CD4-positive, alpha-beta T cell (primary cell): ENCODE data around the gene NCK2. TPM values are rescaled to one million over a fixed set of nuclear protein-coding genes. Genes with fewer than 3 reads are reported as not detected.

ENCODE experiments used
- ATAC-seq: fragments of 200-7000 bp; cut with Tn5 transposase; one replicate; pipeline ENCODE4 v1.10.0; 2022; ENCODE audit warnings: mild to moderate bottlenecking; ENCODE audit not compliant: poor library complexity
- CTCF ChIA-PET: fragments of 350-600 bp; sonication (Branson Sonifier 250); formaldehyde crosslinking; loops from one replicate; lab custom pipeline; 2021; ENCODE audit warnings: antibody characterized with exemption, inconsistent platforms; lab: Charles Lee
- POLR2A ChIA-PET: fragments of 350-600 bp; sonication (Branson Sonifier 250); formaldehyde crosslinking; loops from one replicate; lab custom pipeline; 2021; ENCODE audit warnings: antibody characterized with exemption, inconsistent platforms; lab: Charles Lee
- DNase-seq, 14 experiments: peaks; one replicate each; pipeline ENCODE4 v3.0.0-alpha.2; 2013 to 2020; ENCODE audit warnings: mixed read lengths in 2 of 14
- H3K27ac ChIP-seq, 2 donors: one replicate each; pipeline versions ENCODE4 v1.5.1 to v1.7.0; 2013; ENCODE audit warnings: low read length in 2 of 2, low read depth in 1 of 2, mild to moderate bottlenecking in 1 of 2
- H3K27me3 ChIP-seq, 2 experiments: 1 replicate in 1 of 2; 2 replicates in 1 of 2; pipeline versions ENCODE4 v1.6.1 to v1.7.0; 2013; ENCODE audit warnings: low read length in 2 of 2, control low read depth in 1 of 2, mild to moderate bottlenecking in 1 of 2, moderate library complexity in 1 of 2; ENCODE audit not compliant: insufficient read depth in 2 of 2, control insufficient read depth in 1 of 2
- H3K36me3 ChIP-seq: one replicate; pipeline ENCODE4 v1.6.1; 2013; ENCODE audit warnings: low read length, control low read depth; ENCODE audit not compliant: insufficient read depth
- H3K4me1 ChIP-seq: one replicate; pipeline ENCODE4 v1.6.1; 2013; ENCODE audit warnings: low read length, control low read depth; ENCODE audit not compliant: insufficient read depth
- H3K4me3 ChIP-seq: one replicate; pipeline ENCODE4 v1.5.1; 2013; ENCODE audit warnings: mild to moderate bottlenecking, low read length, moderate library complexity
- H3K9me3 ChIP-seq, 2 experiments: 1 replicate in 1 of 2; 2 replicates in 1 of 2; pipeline versions ENCODE4 v1.6.1 to v1.7.0; 2013; ENCODE audit warnings: low read length in 2 of 2, mild to moderate bottlenecking in 2 of 2, control low read depth in 1 of 2, moderate library complexity in 1 of 2; ENCODE audit not compliant: control insufficient read depth in 1 of 2, insufficient read depth in 1 of 2
- H3K27ac Mint-ChIP-seq: one replicate; pipeline ENCODE4 v1.8.0; 2020; ENCODE audit warnings: mixed read lengths
- H3K27me3 Mint-ChIP-seq: one replicate; pipeline ENCODE4 v1.8.0; 2021; ENCODE audit warnings: mixed read lengths
- H3K36me3 Mint-ChIP-seq: one replicate; pipeline ENCODE4 v1.8.0; 2021; ENCODE audit warnings: low read depth, mixed read lengths
- H3K4me1 Mint-ChIP-seq: one replicate; pipeline ENCODE4 v1.8.0; 2021; ENCODE audit warnings: low read depth, mixed read lengths
- H3K4me3 Mint-ChIP-seq: one replicate; pipeline ENCODE4 v1.8.0; 2020; ENCODE audit warnings: mild to moderate bottlenecking, mixed read lengths
- H3K9me3 Mint-ChIP-seq: one replicate; pipeline ENCODE4 v1.8.0; 2020; ENCODE audit warnings: mixed read lengths
- CTCF ChIP-seq: fragments of 200-600 bp; IDR thresholded peaks from one replicate; pipeline ENCODE4 v1.8.0; 2022; ENCODE audit warnings: antibody characterized with exemption, mild to moderate bottlenecking
- intact Hi-C, 2 experiments: fragments of 100-400 bp; cut with DNase I in 1 of 2; cut with micrococcal nuclease in 1 of 2; formaldehyde crosslinking; loops; one replicate each; pipeline versions ENCODE4 v1.15.1 to v1.9.0; 2023 to 2025; cut with DNase I, micrococcal nuclease
- total RNA-seq, 174 experiments: library from RNA in 2 of 174; stranded (reverse) in 2 of 174; gene quantifications; one replicate each; pipeline ENCODE4 v1.2.3 and lab custom pipeline; 2021 to 2026

The NCK2 gene
- total RNA-seq, 2 experiments from 2014 or later: 92.1 to 92.3 TPM

GRCh38 chr2:105867587-105867986 is 122.9 kb downstream of the NCK2 start:
- Histone ChIP-seq H3K4me1 (peaks cover 96% of the 10 kb centered on the region), H3K36me3 (peaks cover 62% of the 10 kb centered on the region), H3K9me3 (no peaks in the 10 kb centered on the region), H3K27ac (no peak overlapping the region), H3K4me3 (no peak overlapping the region), H3K27me3 (no peaks in the 10 kb centered on the region)
- H3K9me3 Mint-ChIP-seq: no peaks in the 10 kb centered on the region
- peak overlapping the region; percentile 76 for H3K27ac Mint-ChIP-seq
- no peak overlapping the region for H3K4me3 Mint-ChIP-seq
- peaks cover 95% of the 10 kb centered on the region for H3K4me1 Mint-ChIP-seq
- no peak for TF ChIP-seq CTCF
- peaks cover 76% of the 10 kb centered on the region for H3K36me3 Mint-ChIP-seq
- ATAC-seq (no peak), DNase-seq (no peak)
- intact Hi-C loops: no loop called here
- H3K27me3 Mint-ChIP-seq: no peaks in the 10 kb centered on the region
- ChIA-PET CTCF (no interaction called here), POLR2A (interaction anchor here (1.3 kb wide), 1 partner anchor 12 kb away, joined by 4 read pairs; no protein-coding TSS in a partner anchor)

GRCh38 chr2:105868060-105868459 is 123.3 kb downstream of the NCK2 start:
- peaks cover 96% of the 10 kb centered on the region for H3K4me1 ChIP-seq
- Mint-ChIP-seq H3K4me3 (no peak overlapping the region), H3K4me1 (peaks cover 95% of the 10 kb centered on the region), H3K36me3 (peaks cover 76% of the 10 kb centered on the region), H3K27me3 (no peaks in the 10 kb centered on the region), H3K9me3 (no peaks in the 10 kb centered on the region), H3K27ac (peak overlapping the region; percentile 76)
- peaks cover 60% of the 10 kb centered on the region for H3K36me3 ChIP-seq
- ChIA-PET POLR2A (interaction anchor here (1.3 kb wide), 1 partner anchor 12 kb away, joined by 4 read pairs; no protein-coding TSS in a partner anchor), CTCF (no interaction called here)
- H3K4me3 ChIP-seq: no peak overlapping the region
- H3K9me3 ChIP-seq: no peaks in the 10 kb centered on the region
- no peaks in the 10 kb centered on the region for H3K27me3 ChIP-seq
- no peak for DNase-seq
- intact Hi-C loops: loop anchor here in 1 of 2 experiments (2.0 kb wide), 1 partner anchor 17 kb away; no protein-coding TSS in a partner anchor
- TF ChIP-seq CTCF: no peak
- H3K27ac ChIP-seq: no peak overlapping the region
- ATAC-seq: no peak

DNA sequence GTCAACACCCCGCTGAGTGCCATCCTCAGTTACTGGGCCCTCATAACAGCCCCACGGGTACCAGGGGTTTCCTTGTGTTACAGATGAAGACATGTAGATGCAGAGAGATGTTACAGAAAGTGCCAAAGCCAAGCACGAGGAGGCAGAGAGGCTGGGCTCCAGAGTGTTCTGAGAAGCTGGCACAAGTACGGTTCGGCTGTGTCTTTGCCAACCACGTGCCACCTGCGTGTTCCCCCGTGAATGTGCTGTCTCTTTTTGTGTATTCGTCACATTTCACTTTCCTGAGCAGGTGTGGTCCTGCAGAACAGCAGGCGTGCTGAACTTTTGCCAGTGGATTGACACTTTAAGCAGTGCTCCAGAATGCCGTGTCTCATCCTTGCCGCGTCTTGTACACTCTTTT is 124.6 kb downstream of the NCK2 start:
- peaks cover 92% of the 10 kb centered on the region for H3K4me1 ChIP-seq
- H3K36me3 Mint-ChIP-seq: peaks cover 72% of the 10 kb centered on the region

More for the DNA sequence above, 124.6 kb downstream of the NCK2 start:
- POLR2A ChIA-PET: interaction anchor here (1.0 kb wide), 1 partner anchor 9 kb away, joined by 3 read pairs; no protein-coding TSS in a partner anchor
- Histone ChIP-seq H3K27ac (no peak overlapping the region), H3K36me3 (peaks cover 48% of the 10 kb centered on the region), H3K4me3 (no peak overlapping the region), H3K27me3 (no peaks in the 10 kb centered on the region), H3K9me3 (no peaks in the 10 kb centered on the region)
- intact Hi-C loops: loop anchor here in 1 of 2 experiments (2.0 kb wide), 1 partner anchor 15 kb away; no protein-coding TSS in a partner anchor
- ATAC-seq: no peak
- Mint-ChIP-seq H3K4me3 (no peak overlapping the region), H3K9me3 (no peaks in the 10 kb centered on the region), H3K27me3 (no peaks in the 10 kb centered on the region), H3K4me1 (peaks cover 95% of the 10 kb centered on the region), H3K27ac (peak overlapping the region; percentile 76)
- no peak for DNase-seq
- TF ChIP-seq CTCF: no peak
- CTCF ChIA-PET: no interaction called here
